Measurements from ENCODE around the gene BHMT2. TPM values are rescaled to one million over a fixed set of nuclear protein-coding genes. Genes with fewer than 3 reads are reported as not detected.

Gene BHMT2
- polyA plus RNA-seq, 3 donors, result not detected

DNA sequence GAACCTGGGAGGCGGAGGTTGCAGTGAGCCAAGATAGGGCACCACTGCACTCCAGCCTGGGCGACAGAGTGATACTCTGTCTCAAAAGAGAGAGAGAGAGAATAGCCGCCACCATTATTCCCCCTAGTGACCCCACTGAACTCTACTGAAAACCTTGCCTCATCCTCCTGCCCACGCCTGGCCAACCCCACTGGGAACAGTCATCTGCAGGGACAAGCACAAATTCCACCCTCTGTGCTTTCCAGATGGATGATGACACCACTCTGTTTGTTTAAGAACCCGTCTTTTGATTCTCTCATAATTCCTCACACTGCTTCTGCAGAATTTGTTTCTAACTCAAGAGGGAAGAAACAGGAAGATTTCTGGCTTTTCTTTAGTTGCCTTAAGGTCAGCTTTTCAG, 12.2 kb downstream of the BHMT2 start:
- intact Hi-C loops (cut with micrococcal nuclease), result no loop called here
- 100% methylated on average over 3 of the region's 5 CpGs for WGBS (ENCODE audit: insufficient coverage)
- H3K27me3 ChIP-seq (ENCODE audit: control insufficient read depth in 2 of 2, insufficient read depth in 2 of 2, low read length in 2 of 2), result no peaks in the 10 kb centered on the region
- TF ChIP-seq, protein P1, sequence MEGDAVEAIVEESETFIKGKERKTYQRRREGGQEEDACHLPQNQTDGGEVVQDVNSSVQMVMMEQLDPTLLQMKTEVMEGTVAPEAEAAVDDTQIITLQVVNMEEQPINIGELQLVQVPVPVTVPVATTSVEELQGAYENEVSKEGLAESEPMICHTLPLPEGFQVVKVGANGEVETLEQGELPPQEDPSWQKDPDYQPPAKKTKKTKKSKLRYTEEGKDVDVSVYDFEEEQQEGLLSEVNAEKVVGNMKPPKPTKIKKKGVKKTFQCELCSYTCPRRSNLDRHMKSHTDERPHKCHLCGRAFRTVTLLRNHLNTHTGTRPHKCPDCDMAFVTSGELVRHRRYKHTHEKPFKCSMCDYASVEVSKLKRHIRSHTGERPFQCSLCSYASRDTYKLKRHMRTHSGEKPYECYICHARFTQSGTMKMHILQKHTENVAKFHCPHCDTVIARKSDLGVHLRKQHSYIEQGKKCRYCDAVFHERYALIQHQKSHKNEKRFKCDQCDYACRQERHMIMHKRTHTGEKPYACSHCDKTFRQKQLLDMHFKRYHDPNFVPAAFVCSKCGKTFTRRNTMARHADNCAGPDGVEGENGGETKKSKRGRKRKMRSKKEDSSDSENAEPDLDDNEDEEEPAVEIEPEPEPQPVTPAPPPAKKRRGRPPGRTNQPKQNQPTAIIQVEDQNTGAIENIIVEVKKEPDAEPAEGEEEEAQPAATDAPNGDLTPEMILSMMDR (IDR thresholded peaks at IDR 0.05), result no peak
- no peak overlapping the region for H3K4me2 ChIP-seq (replicated peaks; ENCODE audit: extremely low read depth, low read length, poor library complexity, severe bottlenecking)
- no peak overlapping the region for H3K27ac ChIP-seq (ENCODE audit: low read depth in 1 of 2, low read length in 2 of 2)
- H3K36me3 ChIP-seq (replicated peaks in 1 of 2; ENCODE audit: control insufficient read depth in 1 of 2, insufficient read depth in 2 of 2, low read length in 2 of 2), result no peaks in the 10 kb centered on the region
- no peak overlapping the region for H2AFZ ChIP-seq (ENCODE audit: insufficient read depth, low read depth, low read length, poor library complexity, severe bottlenecking)
- H3K79me2 ChIP-seq (ENCODE audit: insufficient read depth, low read length), result no peaks in the 10 kb centered on the region
- H3K4me3 ChIP-seq (replicated peaks in 1 of 3; ENCODE audit: low read depth in 2 of 3, low read length in 3 of 3), result no peak overlapping the region
- no peaks in the 10 kb centered on the region for H3K36me3 Mint-ChIP-seq
- peaks cover 0 to 3% (median 2%) of the 10 kb centered on the region in 3 donors for H3K27me3 Mint-ChIP-seq (ENCODE audit: low read depth in 3 of 3)
- no peaks in the 10 kb centered on the region for H4K20me1 ChIP-seq (ENCODE audit: insufficient read depth, low read length)
- H3K4me1 Mint-ChIP-seq, result no peaks in the 10 kb centered on the region
- H3K9ac ChIP-seq (ENCODE audit: insufficient read depth, low read length, poor library complexity, severe bottlenecking), result no peak overlapping the region
- H3K9me3 ChIP-seq (replicated peaks in 1 of 2; ENCODE audit: control insufficient read depth in 1 of 2, insufficient read depth in 1 of 2, low read length in 2 of 2), result no peaks in the 10 kb centered on the region
- H3K4me1 ChIP-seq (ENCODE audit: control insufficient read depth in 1 of 2, insufficient read depth in 2 of 2, low read length in 2 of 2), result no peaks in the 10 kb centered on the region
- peaks cover 0 to 2% (median 0%) of the 10 kb centered on the region in 7 donors for H3K9me3 Mint-ChIP-seq
- no peak for DNase-seq
- H3K27ac Mint-ChIP-seq, result peak overlapping the region in 1 of 7 donors; percentile 43
- H3K4me3 Mint-ChIP-seq, result no peak overlapping the region

DNA sequence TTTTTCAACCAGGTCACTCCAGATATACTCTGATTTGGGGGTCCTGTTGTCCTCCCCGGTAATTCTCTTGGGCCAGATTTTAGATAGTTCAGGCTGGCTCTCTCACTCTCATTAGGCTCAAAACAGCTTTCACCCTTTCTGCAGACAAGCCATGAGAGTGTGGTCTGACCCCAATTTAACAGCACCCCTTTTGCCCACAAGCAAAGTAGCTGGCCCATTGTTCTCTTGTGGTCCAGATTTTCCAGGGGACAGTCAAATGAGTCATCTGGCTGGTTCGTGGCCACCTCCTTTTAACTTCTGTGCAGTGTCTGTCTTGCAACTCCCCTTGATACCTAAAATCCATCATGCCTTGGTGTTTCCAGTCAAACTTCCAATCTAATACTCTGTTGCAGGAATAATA, 16.5 kb downstream of the BHMT2 start:
- Histone ChIP-seq H3K36me3 (replicated peaks in 1 of 2; ENCODE audit: control insufficient read depth in 1 of 2, insufficient read depth in 2 of 2, low read length in 2 of 2) (no peaks in the 10 kb centered on the region), H3K27ac (ENCODE audit: low read depth in 1 of 2, low read length in 2 of 2) (no peak overlapping the region), H3K79me2 (ENCODE audit: insufficient read depth, low read length) (no peaks in the 10 kb centered on the region), H4K20me1 (ENCODE audit: insufficient read depth, low read length) (no peaks in the 10 kb centered on the region), H3K9me3 (replicated peaks in 1 of 2; ENCODE audit: control insufficient read depth in 1 of 2, insufficient read depth in 1 of 2, low read length in 2 of 2) (no peaks in the 10 kb centered on the region), H3K4me1 (ENCODE audit: control insufficient read depth in 1 of 2, insufficient read depth in 2 of 2, low read length in 2 of 2) (no peaks in the 10 kb centered on the region), H3K4me2 (replicated peaks; ENCODE audit: extremely low read depth, low read length, poor library complexity, severe bottlenecking) (no peak overlapping the region), H3K9ac (ENCODE audit: insufficient read depth, low read length, poor library complexity, severe bottlenecking) (no peak overlapping the region), H2AFZ (ENCODE audit: insufficient read depth, low read depth, low read length, poor library complexity, severe bottlenecking) (no peak overlapping the region), H3K27me3 (ENCODE audit: control insufficient read depth in 2 of 2, insufficient read depth in 2 of 2, low read length in 2 of 2) (no peaks in the 10 kb centered on the region), H3K4me3 (replicated peaks in 1 of 3; ENCODE audit: low read depth in 2 of 3, low read length in 3 of 3) (no peak overlapping the region)
- DNase-seq, result no peak
- TF ChIP-seq, protein P1 (IDR thresholded peaks at IDR 0.05), result no peak
- intact Hi-C loops (cut with micrococcal nuclease), result no loop called here
- H3K36me3 Mint-ChIP-seq, result no peaks in the 10 kb centered on the region
- no peak overlapping the region for H3K4me3 Mint-ChIP-seq
- no peaks in the 10 kb centered on the region for H3K4me1 Mint-ChIP-seq
- peaks cover 0 to 3% (median 0%) of the 10 kb centered on the region in 3 donors for H3K27me3 Mint-ChIP-seq (ENCODE audit: low read depth in 3 of 3)
- H3K9me3 Mint-ChIP-seq, result peaks cover 0 to under 1% (median 0%) of the 10 kb centered on the region in 7 donors
- no peak overlapping the region for H3K27ac Mint-ChIP-seq
- WGBS (ENCODE audit: insufficient coverage), result 80% methylated on average over 1 of the region's 2 CpGs
